NB4 (cell line): ENCODE measurements around the gene FAM241A.

Experiments
- MYC ChIP-seq: IDR thresholded peaks from 2 replicates; pipeline ENCODE4 v1.6.1; 2011; ENCODE audit warnings: low read depth, low read length
- POLR2A ChIP-seq: IDR thresholded peaks from 2 replicates; pipeline ENCODE4 v1.6.1; 2011; ENCODE audit warnings: mild to moderate bottlenecking; ENCODE audit not compliant: insufficient read length; ENCODE audit errors: extremely low read depth
- TF ChIP-seq, protein P1 (sequence below): IDR thresholded peaks from one replicate; pipeline ENCODE4 v1.5.1; 2012; ENCODE audit warnings: low read depth, low read length
- TF ChIP-seq, protein P2 (sequence below): IDR thresholded peaks from 2 replicates; pipeline ENCODE4 v1.6.1; 2011; ENCODE audit warnings: low read depth, low read length

GRCh38 chr4:112145326-112145789, at the start of gene FAM241A:
- TF ChIP-seq, protein P1, sequence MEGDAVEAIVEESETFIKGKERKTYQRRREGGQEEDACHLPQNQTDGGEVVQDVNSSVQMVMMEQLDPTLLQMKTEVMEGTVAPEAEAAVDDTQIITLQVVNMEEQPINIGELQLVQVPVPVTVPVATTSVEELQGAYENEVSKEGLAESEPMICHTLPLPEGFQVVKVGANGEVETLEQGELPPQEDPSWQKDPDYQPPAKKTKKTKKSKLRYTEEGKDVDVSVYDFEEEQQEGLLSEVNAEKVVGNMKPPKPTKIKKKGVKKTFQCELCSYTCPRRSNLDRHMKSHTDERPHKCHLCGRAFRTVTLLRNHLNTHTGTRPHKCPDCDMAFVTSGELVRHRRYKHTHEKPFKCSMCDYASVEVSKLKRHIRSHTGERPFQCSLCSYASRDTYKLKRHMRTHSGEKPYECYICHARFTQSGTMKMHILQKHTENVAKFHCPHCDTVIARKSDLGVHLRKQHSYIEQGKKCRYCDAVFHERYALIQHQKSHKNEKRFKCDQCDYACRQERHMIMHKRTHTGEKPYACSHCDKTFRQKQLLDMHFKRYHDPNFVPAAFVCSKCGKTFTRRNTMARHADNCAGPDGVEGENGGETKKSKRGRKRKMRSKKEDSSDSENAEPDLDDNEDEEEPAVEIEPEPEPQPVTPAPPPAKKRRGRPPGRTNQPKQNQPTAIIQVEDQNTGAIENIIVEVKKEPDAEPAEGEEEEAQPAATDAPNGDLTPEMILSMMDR: no peak
- peak; percentile 69 for TF ChIP-seq MYC
- TF ChIP-seq POLR2A: peak; percentile 73
- TF ChIP-seq, protein P2, sequence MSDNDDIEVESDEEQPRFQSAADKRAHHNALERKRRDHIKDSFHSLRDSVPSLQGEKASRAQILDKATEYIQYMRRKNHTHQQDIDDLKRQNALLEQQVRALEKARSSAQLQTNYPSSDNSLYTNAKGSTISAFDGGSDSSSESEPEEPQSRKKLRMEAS: 0 out of 2 replicates have a peak, but pooled peaks have one; percentile 8
